GM21529 (cell line): ENCODE measurements around the gene EXPH5.

Experiments
- ATAC-seq: cut with Tn5 transposase; IDR thresholded peaks from one replicate; pipeline ENCODE4 v1.9.1; 2021; ENCODE audit not compliant: unreplicated experiment

EXPH5 gene

DNA sequence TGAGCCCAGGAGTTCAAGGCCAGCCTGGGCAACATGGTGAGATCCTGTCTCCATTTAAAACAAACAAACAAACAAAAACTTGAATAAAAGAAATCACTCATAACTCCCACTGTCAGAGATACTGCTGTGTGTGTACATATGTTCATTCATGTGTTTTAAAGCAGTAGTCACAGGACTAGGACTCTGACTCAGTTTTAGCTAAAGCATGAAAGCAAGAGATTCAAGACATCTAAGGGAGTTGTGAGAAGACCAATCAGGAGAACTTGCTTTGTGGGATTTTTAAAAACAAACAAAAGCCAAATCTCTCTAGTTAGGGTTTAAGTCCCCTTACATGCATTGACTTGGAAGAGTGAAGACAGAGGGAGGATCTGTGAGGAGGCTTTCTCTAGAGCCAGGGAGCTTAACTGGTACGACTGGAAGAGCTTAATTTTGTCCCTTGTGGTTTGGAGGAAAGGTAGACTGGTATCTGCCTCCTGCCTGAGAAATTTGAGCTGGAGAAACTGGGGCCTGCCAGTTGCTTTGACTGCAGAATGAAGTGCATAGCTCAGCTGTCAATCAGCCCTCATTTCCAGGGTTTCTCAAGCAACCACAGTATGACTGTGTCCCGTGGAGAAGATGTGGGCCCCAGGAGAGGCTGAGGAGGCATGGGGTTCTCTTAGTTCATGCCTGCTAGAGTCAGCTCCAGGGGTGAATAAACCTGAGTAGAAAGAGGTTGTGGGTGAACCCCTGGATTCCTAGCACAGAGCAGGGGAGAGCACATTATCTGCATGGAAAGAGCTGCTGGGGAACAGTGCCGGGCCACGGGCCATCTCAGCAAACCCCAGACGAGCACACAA lies 30.6 kb downstream of the EXPH5 start:
- no peak for ATAC-seq

DNA sequence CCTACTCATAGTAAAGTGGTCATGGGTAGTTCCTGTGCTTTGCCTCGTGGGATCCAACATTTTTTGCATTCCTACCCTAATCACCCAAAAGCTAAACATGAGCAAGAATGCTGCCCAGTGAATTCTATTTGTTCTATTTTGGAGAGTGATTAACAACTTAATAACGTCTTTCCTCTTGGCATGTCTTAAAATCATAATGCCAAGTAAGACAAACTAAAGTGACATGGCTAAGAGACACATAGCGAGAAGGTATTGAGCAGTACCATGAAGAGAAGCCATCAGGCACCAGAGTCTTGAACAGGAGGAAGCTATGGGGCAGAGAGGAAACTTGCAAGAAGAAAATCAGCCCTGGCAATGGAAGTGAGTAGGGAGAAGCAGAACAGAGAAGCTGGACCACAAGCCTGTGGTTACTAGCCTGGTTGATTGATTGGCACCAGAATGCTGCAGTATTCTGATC lies 32.0 kb downstream of the EXPH5 start:
- ATAC-seq = no peak

DNA sequence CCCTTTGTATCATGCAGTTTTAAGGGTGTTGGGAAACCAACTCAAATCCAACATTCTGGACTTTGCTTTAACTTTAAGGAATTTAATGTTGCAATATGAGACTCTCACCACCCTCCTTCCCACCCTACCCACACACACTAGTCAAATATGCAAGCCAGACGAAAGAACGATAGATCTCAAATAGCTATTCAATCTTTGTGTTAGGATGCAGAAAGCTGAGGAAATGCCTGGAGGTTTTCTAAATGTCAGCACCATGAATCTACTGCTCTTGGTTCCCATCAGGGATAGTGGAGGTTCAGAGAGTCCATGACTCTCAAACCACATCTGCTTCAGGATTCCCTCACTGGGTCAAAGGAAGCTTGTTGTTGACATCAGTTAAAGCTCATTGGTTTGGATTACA lies 33.7 kb downstream of the EXPH5 start:
- ATAC-seq = no peak

DNA sequence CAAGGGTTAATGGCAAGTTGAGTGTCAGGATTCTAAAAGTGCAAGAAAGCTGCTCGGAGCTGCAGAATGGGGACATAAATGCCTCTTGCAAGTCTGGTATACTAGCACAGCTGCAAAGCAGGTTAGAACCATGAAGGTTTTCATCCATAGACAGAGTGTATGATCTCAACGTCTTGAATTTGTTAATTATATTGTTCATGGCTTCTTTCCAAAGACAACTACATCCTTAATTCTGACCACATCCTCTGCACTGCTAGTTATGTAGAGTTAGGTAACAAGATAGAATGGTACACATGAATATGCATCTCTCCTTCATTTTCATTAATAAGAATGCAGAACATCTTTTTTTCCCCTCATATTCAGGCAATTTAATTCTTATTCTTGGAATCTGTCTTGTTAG lies 34.2 kb downstream of the EXPH5 start:
- no peak for ATAC-seq

GRCh38 chr11:108558222-108558621 lies 35.3 kb downstream of the EXPH5 start:
- peak; percentile 75 for ATAC-seq

DNA sequence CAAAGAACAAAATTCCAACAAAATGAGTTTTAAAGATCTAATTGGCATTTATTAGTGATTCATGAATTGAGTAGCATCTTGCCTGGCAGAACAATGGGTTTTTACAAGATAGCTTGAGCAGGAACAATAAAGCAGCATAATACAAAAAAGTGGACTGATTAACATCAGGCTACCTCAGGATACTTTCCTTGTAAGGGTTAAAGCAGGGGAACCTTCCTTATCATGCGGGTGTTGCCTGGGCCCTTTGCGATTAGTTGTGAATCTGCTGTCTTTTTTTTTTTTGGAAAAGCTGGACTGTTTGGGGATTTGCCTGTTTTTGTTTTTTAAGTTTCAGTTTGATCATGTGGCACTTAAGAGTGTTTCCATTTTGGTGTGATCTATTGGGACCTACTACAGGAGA lies 37.5 kb downstream of the EXPH5 start:
- no peak for ATAC-seq

- ATAC-seq = no peak
These were observed 41.7 kb downstream of the EXPH5 start for GRCh38 chr11:108551651-108552462.

DNA sequence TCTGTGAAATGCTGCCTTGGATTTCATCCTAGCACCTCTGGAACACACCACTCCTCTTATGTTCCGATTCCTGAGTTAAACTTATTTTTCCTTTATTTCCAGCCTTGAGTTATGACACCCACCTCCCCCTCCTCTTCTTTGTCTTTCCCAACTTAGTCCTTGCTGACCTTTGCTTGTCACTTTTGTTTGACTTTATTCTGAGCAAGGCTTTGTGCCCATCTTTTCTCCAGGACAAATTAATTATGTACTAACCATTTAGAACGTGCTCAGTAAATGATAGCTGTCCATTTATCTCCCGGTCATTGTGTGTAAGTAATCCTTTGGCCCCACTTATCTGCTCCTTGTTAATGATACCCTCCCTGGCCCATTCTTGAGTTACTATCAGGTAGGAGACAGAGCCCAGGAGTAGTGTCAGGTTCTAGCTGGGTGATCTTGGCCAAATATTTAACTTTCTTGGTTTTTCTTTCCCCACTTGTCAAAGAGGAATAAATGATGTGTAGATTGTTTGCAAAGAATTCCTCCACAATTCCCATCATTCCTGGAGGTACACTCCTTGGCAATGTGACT lies 44.2 kb downstream of the EXPH5 start:
- no peak for ATAC-seq

- no peak for ATAC-seq
These were observed 47.6 kb downstream of the EXPH5 start for GRCh38 chr11:108545909-108546501.

- no peak for ATAC-seq
These were observed 50.1 kb downstream of the EXPH5 start for GRCh38 chr11:108543316-108543964.

- ATAC-seq = no peak
These were observed 52.0 kb downstream of the EXPH5 start for GRCh38 chr11:108541531-108541930.

- no peak for ATAC-seq
These were observed 55.1 kb downstream of the EXPH5 start for GRCh38 chr11:108538502-108538901.

DNA sequence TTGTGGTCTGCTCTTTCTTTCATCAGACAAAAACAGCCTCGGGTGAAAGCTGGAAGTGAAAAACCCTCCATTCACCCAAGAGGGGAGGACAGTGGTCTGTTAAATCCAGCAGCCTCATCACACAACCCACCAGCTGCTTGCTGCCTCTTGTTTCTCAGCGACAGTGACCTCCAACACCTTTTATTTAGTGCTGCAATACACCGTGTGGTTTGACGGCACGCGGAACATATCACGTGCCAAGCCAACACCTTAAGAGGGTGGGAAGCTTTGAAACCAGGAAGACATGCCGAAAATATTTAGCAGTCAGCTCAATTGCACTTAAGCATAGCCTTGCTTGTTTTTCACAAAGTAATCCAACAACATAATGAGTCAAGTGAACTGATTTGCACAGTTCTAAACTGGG lies 55.5 kb downstream of the EXPH5 start:
- ATAC-seq = no peak

GRCh38 chr11:108536783-108537182 lies 56.8 kb downstream of the EXPH5 start:
- ATAC-seq = no peak

DNA sequence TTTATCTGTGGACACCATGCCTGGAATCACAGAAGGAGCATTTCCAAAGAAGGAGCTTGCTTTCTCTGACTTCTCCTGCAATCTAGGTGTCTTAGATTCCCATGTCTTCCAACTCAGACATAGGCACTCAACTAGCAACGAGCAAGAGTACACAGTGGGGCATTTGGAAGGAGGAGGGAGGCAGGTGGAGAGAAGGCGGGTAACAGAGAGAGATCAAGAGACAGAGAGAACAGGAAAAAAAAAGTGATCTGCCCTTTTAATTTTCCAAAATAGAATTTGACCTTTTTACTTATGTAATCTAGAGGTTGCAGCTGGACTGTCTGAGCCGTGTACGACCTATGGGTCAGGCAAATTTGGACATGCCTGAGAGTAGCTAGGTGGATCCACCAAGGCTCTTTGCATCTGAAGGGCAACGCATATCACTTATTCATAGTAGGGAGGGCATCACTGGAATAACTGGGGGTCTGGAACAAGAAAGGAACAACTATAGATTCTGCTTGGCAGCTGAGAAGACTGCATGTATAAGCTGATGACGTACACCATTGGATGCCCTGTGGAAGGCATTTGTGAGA lies 58.1 kb downstream of the EXPH5 start:
- no peak for ATAC-seq

GRCh38 chr11:108534274-108534882 lies 59.2 kb downstream of the EXPH5 start:
- no peak for ATAC-seq

DNA sequence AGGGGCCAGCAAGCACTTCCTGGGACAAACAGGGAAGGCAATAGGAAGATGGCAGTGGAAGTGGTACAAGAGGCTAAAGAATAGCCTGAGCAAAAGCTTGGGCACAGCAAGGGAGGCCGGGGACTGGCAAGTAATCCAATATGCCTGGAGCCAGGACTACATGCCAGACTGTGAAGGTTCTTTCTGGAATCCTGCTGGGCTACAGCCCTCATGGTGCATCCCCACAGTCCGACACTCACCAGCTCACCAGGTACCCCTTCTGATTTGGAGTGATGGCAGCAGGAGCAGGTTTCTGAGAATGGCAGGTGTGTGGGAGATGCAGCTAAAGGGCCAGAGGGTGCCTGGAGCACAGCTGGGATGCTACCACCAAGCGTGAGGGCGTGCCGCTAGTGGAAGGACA lies 63.1 kb downstream of the EXPH5 start:
- ATAC-seq = no peak

- ATAC-seq = no peak
These were observed 66.2 kb downstream of the EXPH5 start for GRCh38 chr11:108527382-108527781.

DNA sequence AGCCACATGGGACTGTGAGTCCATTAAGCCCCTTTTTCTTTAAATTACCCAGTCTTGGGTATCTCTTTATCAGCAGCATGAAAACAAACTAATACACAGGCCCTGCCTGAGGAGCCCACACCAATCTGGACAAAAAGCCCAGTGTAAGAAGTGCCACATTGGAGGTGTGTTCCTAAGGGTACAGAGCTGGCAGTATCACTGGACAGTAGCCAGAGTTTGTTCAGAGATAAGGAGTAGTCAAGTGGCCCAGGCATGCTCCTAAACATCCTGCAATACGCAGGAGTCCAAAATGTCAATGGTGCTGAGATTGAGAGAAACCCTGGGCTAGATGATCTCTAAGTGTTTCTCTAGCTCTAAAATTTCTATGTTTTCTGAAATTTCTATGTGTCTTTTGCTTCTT lies 68.4 kb downstream of the EXPH5 start:
- no peak for ATAC-seq

GRCh38 chr11:108524422-108524821 lies 69.1 kb downstream of the EXPH5 start:
- ATAC-seq = no peak
